GM18505 (cell line): Measurements from ENCODE around the gene FZD8.

Source experiments
- ATAC-seq: cut with Tn5 transposase; IDR thresholded peaks from one replicate; pipeline ENCODE4 v1.9.1; 2021; ENCODE audit not compliant: unreplicated experiment
- POLR2A ChIP-seq: IDR thresholded peaks from 4 replicates; pipeline ENCODE4 v1.6.1; 2011; ENCODE audit warnings: borderline replicate concordance; ENCODE audit not compliant: insufficient read depth, insufficient read length; ENCODE audit errors: extremely low read depth

Gene FZD8

DNA sequence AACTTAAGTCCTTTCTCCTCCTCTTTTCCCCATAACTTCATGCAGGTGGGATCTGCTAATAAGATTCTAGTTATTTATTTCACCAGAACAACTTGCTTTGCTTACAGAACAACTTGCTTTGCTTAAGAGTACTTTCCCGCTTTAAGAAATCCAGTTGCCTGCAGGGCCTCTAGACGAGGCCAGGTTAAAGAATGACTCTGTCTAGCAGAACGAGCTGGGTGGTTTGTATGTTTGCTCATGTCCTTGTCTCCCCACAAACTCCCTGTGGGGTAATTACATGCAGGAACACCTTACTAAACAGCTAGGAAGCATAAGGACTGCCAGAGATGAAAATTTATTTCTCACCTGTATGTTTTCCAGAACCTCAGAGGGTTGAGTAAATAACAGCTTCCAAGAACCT is 8.8 kb upstream of the FZD8 start:
- ATAC-seq, result no peak

DNA sequence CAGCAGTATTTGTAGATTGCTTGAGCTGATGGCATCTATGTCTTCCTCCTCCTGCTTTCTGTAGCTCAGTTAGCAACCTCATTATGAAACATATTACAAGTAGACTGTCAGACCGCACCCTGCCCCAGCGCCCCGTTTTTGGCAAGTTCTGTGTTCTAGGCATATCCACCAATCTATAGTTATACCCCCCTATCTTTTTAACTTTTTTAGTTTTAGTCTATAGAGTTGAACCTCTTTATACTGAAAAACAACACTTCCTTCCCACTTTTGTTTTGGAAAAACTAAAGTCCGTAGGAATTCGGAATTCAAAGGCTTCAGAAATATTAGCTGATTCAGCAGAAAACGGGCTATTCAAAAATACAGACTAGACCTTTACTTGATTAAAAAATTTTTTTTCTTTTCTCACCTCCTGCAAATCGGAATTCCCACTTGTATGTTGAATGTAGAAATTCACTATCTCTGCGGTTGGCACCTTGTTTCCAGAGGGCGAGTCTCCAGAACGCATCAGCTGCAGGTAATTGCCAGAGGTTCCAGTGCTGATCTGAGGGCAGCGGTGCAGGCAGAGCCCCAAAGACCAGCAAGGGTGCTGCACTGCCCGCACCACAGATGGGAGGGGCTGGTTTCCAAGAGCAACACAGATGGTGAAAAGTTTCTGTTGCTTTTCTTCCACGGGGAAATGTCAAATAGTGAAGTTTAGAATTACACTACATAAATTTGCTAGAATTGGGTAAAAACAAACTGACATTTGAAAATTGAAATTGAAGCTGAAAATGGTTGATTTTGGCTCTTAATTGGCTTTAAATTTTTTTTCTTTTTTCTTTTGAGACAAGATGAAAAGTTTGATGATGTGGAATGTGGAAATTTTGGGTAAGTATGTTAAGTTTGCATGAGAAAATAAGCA is 2.2 kb upstream of the FZD8 start:
- TF ChIP-seq POLR2A, result no peak
- no peak for ATAC-seq

More for the DNA sequence above, 8.8 kb upstream of the FZD8 start:
- no peak for TF ChIP-seq POLR2A

DNA sequence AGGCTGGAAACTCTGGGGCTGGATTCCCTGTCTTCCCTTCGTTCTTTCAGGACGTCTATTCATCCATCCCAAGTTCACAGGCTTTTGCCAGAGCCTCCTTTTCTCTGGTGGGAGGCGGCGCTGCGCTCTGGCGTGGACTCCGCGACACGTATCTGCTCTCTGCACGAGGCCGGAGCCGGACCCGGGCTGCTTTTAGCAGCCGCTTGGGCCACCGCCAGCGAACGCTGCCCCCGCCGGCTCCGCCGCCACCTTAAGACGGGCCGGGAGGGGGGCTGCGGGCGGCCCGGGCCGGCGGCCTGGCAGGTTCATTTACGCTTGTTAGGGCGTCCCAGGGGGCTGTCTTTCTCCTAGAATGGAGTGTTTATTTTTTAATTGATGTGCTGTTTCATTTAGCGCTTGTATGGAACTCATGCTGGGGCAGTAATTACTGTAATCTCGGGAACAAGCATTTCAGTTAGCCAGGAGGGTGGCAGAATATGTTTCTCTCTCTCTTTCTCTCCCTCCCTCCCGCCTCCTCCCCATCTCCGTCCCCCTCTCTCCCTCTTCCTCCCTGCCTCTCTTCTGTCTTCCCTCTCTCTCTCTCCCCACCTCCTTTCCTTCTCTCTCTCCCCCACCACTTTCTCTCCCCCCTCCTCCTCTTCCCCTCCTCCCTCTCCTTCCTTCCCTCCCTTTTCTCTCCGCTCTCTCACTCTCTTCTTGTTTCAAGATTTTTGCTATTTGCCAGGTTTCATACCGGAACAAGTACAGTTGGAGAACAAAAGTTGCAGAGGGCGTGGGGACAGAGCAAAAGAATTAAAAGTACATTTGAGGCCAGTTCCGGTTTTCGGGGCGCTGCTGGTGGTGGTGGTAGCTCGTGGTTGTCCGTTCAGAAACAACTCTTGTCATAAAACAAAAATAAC is 1.3 kb upstream of the FZD8 start:
- no peak for ATAC-seq
- no peak for TF ChIP-seq POLR2A

DNA sequence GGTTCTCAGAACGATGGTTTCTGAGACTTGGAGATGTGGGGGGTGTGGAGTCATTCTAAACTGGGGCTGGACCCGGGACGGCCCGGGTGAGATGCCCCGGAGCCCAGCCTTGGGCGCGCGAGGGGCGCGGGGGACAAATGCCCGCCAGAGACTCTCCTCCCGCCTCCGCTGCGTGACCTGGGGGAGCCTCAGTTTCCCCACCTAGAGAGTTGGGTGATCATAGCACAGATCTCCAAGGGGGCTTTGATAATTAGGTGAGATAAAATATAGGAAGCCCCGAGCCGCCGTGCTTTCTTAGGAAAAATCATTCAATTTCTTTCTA is 658 bp upstream of the FZD8 start:
- TF ChIP-seq POLR2A, result no peak

DNA sequence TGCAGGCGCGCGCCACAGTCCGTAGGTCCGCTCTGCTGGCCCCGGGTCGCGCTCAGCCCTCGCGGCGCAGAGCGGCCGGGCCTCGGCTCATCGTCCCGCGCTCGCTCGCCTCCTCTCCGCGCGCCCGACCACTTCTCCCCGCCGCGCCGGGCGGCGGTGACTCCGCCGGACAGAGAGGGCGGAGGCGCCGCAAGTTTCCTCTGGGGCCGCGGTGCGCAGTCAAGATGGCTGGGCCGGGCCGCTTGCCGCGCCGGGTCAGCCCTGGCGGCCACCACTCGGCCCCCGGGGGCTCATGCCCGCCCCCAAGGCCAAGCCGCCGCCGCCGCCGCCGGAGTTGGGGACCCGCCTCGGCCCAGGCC is 441 bp downstream of the FZD8 start:
- ATAC-seq, result peak; percentile 23
- no peak for TF ChIP-seq POLR2A

More for the DNA sequence above, 658 bp upstream of the FZD8 start:
- no peak for ATAC-seq

DNA sequence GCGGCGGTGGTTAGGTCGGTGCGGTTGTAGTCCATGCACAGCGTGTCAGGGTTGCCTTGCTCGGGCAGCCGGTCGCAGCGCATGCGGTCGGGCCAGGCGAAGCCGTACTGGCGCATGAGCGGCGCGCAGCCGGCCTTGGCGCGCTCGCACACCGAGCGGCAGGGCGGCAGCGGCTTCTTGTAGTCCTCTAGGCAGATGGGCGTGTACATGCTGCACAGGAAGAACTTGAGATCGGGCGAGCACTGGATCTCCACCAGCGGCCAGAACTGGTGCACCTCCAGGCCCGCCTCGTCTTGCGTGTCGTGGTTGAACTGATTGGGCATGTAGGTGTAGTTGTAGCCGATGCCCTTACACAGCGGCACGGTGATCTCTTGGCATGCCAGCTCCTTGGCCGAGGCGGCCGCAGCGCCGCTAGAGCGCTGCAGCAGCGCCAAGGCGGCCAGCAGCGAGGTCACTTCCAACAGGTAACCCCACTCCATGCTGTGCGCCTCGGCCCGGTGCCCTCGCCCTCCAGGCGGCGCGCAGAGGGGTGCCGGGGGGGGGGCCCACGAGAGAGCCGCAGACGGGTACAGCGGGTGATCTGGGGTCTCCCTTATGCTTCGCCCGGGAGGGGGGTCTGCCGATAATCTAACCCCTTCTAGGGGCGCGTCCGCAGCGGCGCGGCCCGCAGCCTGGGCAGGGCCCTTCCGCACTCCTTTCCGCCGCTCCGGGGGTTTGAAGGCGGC is 983 bp downstream of the FZD8 start:
- TF ChIP-seq POLR2A, result no peak
- peak; percentile 31 for ATAC-seq

DNA sequence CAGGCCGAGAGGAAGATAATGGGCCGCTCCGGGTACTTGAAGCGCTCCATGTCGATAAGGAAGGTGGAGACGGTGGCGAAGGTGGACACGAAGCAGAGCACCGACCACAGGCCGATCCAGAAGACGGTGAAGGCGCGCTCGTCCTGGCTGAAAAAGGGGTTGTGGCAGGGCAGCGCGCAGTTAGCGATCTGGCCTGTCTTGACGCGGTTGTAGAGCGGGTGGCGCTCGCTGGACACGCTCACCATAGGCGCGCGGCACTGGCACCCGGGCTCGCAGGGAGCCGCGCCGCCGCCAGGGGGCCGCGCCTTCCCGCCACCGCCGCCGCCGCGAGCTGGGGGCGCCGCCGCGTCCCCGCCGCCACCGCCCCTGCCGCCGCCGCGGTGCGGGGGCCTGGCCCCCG is 1.6 kb downstream of the FZD8 start:
- ATAC-seq, result peak; percentile 42
- no peak for TF ChIP-seq POLR2A

DNA sequence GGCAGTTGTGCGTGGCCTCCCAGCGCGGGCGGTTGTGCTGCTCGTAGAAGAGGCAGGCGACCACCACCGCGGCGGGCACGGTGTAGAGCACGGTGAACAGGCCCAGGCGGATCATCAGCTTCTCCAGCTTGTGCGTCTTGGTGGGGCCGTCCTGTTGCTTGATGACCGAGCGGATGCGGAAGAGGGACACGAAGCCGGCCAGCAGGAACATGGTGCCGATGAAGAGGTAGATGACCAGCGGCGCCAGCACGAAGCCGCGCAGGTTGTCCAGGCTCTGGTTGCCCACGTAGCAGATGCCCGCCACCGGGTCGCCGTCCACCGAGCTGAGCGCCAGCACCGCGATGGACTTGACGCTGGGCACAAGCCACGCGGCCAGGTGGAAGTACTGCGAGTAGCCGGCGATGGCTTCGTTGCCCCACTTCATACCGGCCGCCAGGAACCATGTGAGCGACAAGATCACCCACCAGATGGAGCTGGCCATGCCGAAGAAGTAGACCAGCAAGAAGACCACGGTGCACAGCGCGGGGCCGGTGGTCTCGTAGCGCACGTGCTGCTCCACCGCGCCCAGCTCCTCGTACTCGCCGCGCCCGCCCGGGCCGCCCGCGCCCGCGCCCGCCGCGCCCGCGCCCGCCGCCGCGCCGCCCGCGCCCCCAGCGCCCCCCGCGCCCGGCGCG is 2.2 kb downstream of the FZD8 start:
- no peak for ATAC-seq
- TF ChIP-seq POLR2A, result no peak

DNA sequence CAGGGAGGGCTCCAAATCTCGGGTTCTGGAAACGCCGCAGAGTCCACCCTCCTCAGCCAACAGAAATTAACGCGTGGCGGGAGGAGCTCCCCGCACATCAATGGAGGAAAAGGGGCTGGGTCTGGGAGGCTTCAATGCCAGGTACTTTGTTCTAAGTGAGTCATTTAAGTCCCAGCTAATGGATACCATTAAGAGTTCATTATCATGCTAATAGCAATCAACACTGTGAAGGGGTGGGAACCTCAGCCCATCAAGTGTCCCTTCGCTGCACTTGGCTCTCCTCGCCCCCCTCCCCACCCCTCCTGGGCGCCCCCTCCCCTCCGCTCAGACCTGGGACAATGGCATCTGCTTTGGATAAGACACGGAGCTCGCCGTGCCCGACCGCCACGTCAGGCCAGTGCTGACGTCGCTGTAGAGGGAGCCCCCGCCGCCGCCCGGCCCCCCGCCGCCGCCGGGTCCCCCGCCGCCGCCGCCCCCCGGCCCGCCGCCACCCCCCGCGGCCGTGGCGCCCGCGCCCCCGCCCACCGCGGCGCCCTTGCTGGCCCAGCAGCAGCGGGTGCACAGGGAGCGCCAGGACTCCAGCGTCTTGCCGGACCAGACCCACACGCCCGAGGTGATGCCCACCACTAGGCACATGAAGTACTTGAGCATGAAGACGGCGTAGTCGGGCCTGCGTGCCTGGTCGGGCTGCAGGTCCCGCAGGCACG is 2.9 kb downstream of the FZD8 start:
- no peak for TF ChIP-seq POLR2A
- no peak for ATAC-seq

DNA sequence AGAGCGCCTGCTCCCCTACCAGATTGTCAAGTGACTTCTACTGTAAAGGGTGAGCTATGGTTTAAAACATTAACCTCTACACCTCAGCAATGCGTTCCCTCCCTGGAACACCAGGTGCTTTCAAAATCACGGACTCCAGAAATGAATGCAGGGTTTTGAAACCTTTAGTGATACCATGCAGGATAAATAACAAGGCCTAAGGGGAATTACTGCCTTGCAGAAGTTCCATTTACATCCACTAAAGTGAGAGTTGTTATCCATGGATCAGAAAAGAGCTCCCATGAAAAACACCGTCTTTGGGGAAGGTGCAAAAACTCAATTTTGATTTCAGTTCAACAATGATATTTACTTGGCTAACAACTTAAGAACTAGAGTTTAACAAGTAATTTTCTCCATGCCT is 4.0 kb downstream of the FZD8 start:
- no peak for ATAC-seq
- no peak for TF ChIP-seq POLR2A

DNA sequence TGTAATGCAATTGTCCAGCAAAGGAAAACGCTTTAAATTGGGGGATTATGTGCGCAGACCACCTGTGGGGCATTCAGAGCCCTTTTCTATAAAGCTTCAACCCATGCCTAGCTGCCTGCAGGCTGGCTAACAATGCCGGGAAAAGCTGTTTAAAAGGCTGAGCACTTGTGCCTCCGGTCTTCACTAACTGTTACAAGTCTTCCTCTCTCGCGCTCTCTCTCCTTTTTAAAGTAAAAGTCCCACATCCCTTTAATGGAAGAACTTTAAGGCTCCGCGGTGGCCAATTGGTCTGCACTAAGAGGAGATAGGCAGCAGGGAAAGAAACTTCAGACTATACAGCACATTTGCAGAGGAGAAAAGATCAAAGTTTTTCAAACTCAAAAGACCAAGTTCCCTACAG is 4.6 kb downstream of the FZD8 start:
- ATAC-seq, result no peak
- TF ChIP-seq POLR2A, result no peak

DNA sequence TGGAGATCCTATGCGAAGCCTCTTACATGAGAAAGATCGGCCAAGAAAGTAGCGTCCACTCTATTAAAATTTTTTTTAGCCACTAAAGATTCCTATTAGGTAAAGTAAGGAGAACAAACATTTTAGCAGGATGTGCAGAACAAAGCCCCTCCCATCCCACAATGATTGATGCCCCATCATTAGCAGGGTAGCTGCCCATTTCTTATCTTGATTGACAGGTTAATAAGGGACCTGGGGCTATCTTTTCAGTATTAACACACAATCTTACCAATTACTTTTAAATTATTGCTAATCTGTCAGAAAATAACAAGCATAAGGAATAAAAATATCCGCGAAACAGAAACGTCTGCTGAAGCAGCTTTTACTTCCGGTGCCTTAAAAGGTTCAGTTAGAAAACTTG is 5.1 kb downstream of the FZD8 start:
- no peak for TF ChIP-seq POLR2A
- ATAC-seq, result no peak
